H9 (cell line): ENCODE measurements around the gene OR2M5. TPM values are rescaled to one million over a fixed set of nuclear protein-coding genes. Genes with fewer than 3 reads are reported as not detected.

ENCODE experiments used
- DNase-seq: peaks from one replicate; pipeline ENCODE4 v3.0.0-alpha.2; 2017
- H2AFZ ChIP-seq: one replicate; pipeline ENCODE4 v1.6.1; 2013; ENCODE audit warnings: mild to moderate bottlenecking, low read length, control low read depth, moderate library complexity
- H2AK5ac ChIP-seq: 2 replicates; pipeline ENCODE4 v1.6.1; 2013; ENCODE audit warnings: low read length, control low read depth, mixed read lengths; ENCODE audit not compliant: insufficient read length
- H2BK120ac ChIP-seq: one replicate; pipeline ENCODE4 v1.6.1; 2013; ENCODE audit warnings: low read depth, mild to moderate bottlenecking, low read length, control low read depth, inconsistent platforms; ENCODE audit not compliant: poor library complexity, severe bottlenecking
- H2BK12ac ChIP-seq: 2 replicates; pipeline ENCODE4 v1.6.1; 2013; ENCODE audit warnings: low read length, control low read depth, mixed read lengths, low read depth; ENCODE audit not compliant: insufficient read length
- H2BK15ac ChIP-seq: 2 replicates; pipeline ENCODE4 v1.6.1; 2013; ENCODE audit warnings: low read depth, low read length, control low read depth
- H2BK20ac ChIP-seq: one replicate; pipeline ENCODE4 v1.6.1; 2013; ENCODE audit warnings: low read depth, mild to moderate bottlenecking, low read length, control low read depth, inconsistent platforms; ENCODE audit not compliant: poor library complexity, severe bottlenecking
- H2BK5ac ChIP-seq: 2 replicates; pipeline ENCODE4 v1.6.1; 2013; ENCODE audit warnings: low read length, control low read depth, mixed read lengths; ENCODE audit not compliant: insufficient read length
- H3K14ac ChIP-seq: 2 replicates; pipeline ENCODE4 v1.6.1; 2013; ENCODE audit warnings: low read length, control low read depth; ENCODE audit not compliant: insufficient read depth
- H3K18ac ChIP-seq: 2 replicates; pipeline ENCODE4 v1.6.1; 2013; ENCODE audit warnings: low read depth, mild to moderate bottlenecking, mixed read lengths, low read length, control low read depth; ENCODE audit not compliant: insufficient read length
- H3K23ac ChIP-seq: 2 replicates; pipeline ENCODE4 v1.6.1; 2013; ENCODE audit warnings: low read length, control low read depth, mixed read lengths, low read depth; ENCODE audit not compliant: insufficient read length
- H3K23me2 ChIP-seq: 2 replicates; pipeline ENCODE4 v1.6.1; 2013; ENCODE audit warnings: low read depth, mild to moderate bottlenecking, mixed read lengths, low read length, control low read depth; ENCODE audit not compliant: insufficient read length, poor library complexity, severe bottlenecking
- H3K27ac ChIP-seq: 2 replicates; pipeline ENCODE4 v1.5.1; 2013; ENCODE audit warnings: low read length, control low read depth, mixed read lengths, low read depth; ENCODE audit not compliant: insufficient read length
- H3K27me3 ChIP-seq: 2 replicates; pipeline ENCODE4 v1.6.1; 2013; ENCODE audit warnings: low read length, control low read depth, inconsistent platforms; ENCODE audit not compliant: insufficient read depth
- H3K4ac ChIP-seq: 2 replicates; pipeline ENCODE4 v1.6.1; 2013; ENCODE audit warnings: low read depth, mild to moderate bottlenecking, control low read depth, inconsistent platforms, low read length, moderate library complexity
- H3K4me1 ChIP-seq: 2 replicates; pipeline ENCODE4 v1.6.1; 2013; ENCODE audit warnings: low read length, control low read depth, inconsistent platforms; ENCODE audit not compliant: insufficient read depth
- H3K4me2 ChIP-seq: 2 replicates; pipeline ENCODE4 v1.6.1; 2013; ENCODE audit warnings: low read length, control low read depth, mixed read lengths; ENCODE audit not compliant: insufficient read length, insufficient read depth
- H3K56ac ChIP-seq: 2 replicates; pipeline ENCODE4 v1.6.1; 2013; ENCODE audit warnings: low read depth, mild to moderate bottlenecking, mixed read lengths, low read length, control low read depth; ENCODE audit not compliant: insufficient read length
- H3K79me1 ChIP-seq: 2 replicates; pipeline ENCODE4 v1.6.1; 2013; ENCODE audit warnings: low read depth, mild to moderate bottlenecking, moderate library complexity, low read length, control low read depth, inconsistent platforms; ENCODE audit not compliant: insufficient read depth, poor library complexity, severe bottlenecking
- H3K79me2 ChIP-seq: 2 replicates; pipeline ENCODE4 v1.6.1; 2013; ENCODE audit warnings: low read length, control low read depth, inconsistent platforms; ENCODE audit not compliant: insufficient read depth
- H3K9ac ChIP-seq: 2 replicates; pipeline ENCODE4 v1.6.1; 2013; ENCODE audit warnings: low read length, control low read depth, mixed read lengths; ENCODE audit not compliant: insufficient read length; ENCODE audit errors: extremely low read depth
- H3K9me3 ChIP-seq: one replicate; pipeline ENCODE4 v1.6.1; 2013; ENCODE audit warnings: low read depth, low read length, inconsistent platforms; ENCODE audit not compliant: control insufficient read depth
- H3T11ph ChIP-seq: one replicate; pipeline ENCODE4 v1.6.1; 2013; ENCODE audit warnings: mild to moderate bottlenecking, low read length, control low read depth, inconsistent platforms
- H4K20me1 ChIP-seq: one replicate; pipeline ENCODE4 v1.6.1; 2013; ENCODE audit not compliant: control insufficient read depth, insufficient read length, insufficient read depth
- H4K5ac ChIP-seq: 2 replicates; pipeline ENCODE4 v1.6.1; 2013; ENCODE audit warnings: low read depth, mild to moderate bottlenecking, mixed read lengths, low read length, control low read depth; ENCODE audit not compliant: insufficient read length
- H4K8ac ChIP-seq: replicated peaks from 2 replicates; pipeline ENCODE4 v1.6.1; 2013; ENCODE audit warnings: low read length, control low read depth, mixed read lengths, low read depth; ENCODE audit not compliant: insufficient read length
- H4K91ac ChIP-seq: 2 replicates; pipeline ENCODE4 v1.6.1; 2013; ENCODE audit warnings: low read depth, mild to moderate bottlenecking, moderate library complexity, mixed read lengths, low read length, control low read depth; ENCODE audit not compliant: insufficient read length
- H3K27ac Mint-ChIP-seq, 3 experiments: 2 replicates in 2 of 3; 3 replicates in 1 of 3; pipeline ENCODE4 v1.8.0; 2020 to 2021; ENCODE audit warnings: mixed read lengths in 3 of 3, mild to moderate bottlenecking in 1 of 3, moderate library complexity in 1 of 3
- H3K27me3 Mint-ChIP-seq: 2 replicates; pipeline ENCODE4 v1.8.0; 2021; ENCODE audit warnings: low read depth, mild to moderate bottlenecking, moderate library complexity, mixed read lengths
- H3K36me3 Mint-ChIP-seq, 3 experiments: 2 replicates in 2 of 3; 3 replicates in 1 of 3; pipeline ENCODE4 v1.8.0; 2020 to 2021; ENCODE audit warnings: low read depth in 3 of 3, mixed read lengths in 3 of 3; ENCODE audit not compliant: insufficient read depth in 1 of 3
- H3K4me1 Mint-ChIP-seq, 2 experiments: 2 replicates each; pipeline ENCODE4 v1.8.0; 2020; ENCODE audit warnings: mixed read lengths in 2 of 2
- H3K4me3 Mint-ChIP-seq, 2 experiments: 2 replicates in 1 of 2; 3 replicates in 1 of 2; pipeline ENCODE4 v1.8.0; 2020 to 2021; ENCODE audit warnings: mild to moderate bottlenecking in 2 of 2, mixed read lengths in 2 of 2, moderate library complexity in 1 of 2
- H3K9me3 Mint-ChIP-seq, 2 experiments: 2 replicates in 1 of 2; 3 replicates in 1 of 2; pipeline ENCODE4 v1.8.0; 2020; ENCODE audit warnings: mild to moderate bottlenecking in 2 of 2, mixed read lengths in 2 of 2, moderate library complexity in 1 of 2
- CTCF ChIP-seq: fragments of 200-600 bp; sonication (generic); conservative IDR thresholded peaks from 3 replicates; pipeline ENCODE4 v1.8.0; 2021; ENCODE audit warnings: antibody characterized with exemption, mild to moderate bottlenecking
- total RNA-seq: library from RNA; stranded (reverse); gene quantifications from 2 replicates; pipeline ENCODE4 v1.2.1, GENCODE V29; 2021

The OR2M5 gene
- total RNA-seq, 1 experiment from 2014 or later, result not detected

GRCh38 chr1:248102847-248103246 is 42.1 kb upstream of the OR2M5 start:
- H3K23me2 ChIP-seq, result no peaks in the 10 kb centered on the region
- no peak overlapping the region for H4K5ac ChIP-seq
- H3K18ac ChIP-seq, result no peak overlapping the region

More at GRCh38 chr1:248102847-248103246, 42.1 kb upstream of the OR2M5 start:
- TF ChIP-seq CTCF, result no peak
- H3K56ac ChIP-seq, result no peak overlapping the region
- H4K91ac ChIP-seq, result no peak overlapping the region
- H2BK12ac ChIP-seq, result no peak overlapping the region
- Mint-ChIP-seq H3K9me3 (peaks cover 87 to 91% of the 10 kb centered on the region in 2 experiments), H3K4me1 (no peaks in the 10 kb centered on the region), H3K27me3 (no peaks in the 10 kb centered on the region), H3K4me3 (no peak overlapping the region), H3K36me3 (peaks cover 11 to 23% (median 11%) of the 10 kb centered on the region in 3 experiments; a peak in 4 of 7 replicates), H3K27ac (no peak overlapping the region)
- H4K8ac ChIP-seq, result no peak overlapping the region
- H4K20me1 ChIP-seq, result no peaks in the 10 kb centered on the region
- no peaks in the 10 kb centered on the region for H3K4me1 ChIP-seq
- no peak overlapping the region for H3T11ph ChIP-seq
- no peak overlapping the region for H2BK15ac ChIP-seq
- H3K79me1 ChIP-seq, result no peaks in the 10 kb centered on the region
- DNase-seq, result no peak
- no peak overlapping the region for H3K27ac ChIP-seq
- no peaks in the 10 kb centered on the region for H3K27me3 ChIP-seq
- no peak overlapping the region for H2BK5ac ChIP-seq
- H2AK5ac ChIP-seq, result no peak overlapping the region
- H3K4ac ChIP-seq, result no peak overlapping the region
- no peak overlapping the region for H2BK20ac ChIP-seq
- no peaks in the 10 kb centered on the region for H3K79me2 ChIP-seq
- H3K23ac ChIP-seq, result no peak overlapping the region
- H2AFZ ChIP-seq, result no peak overlapping the region
- no peak overlapping the region for H3K4me2 ChIP-seq
- peaks cover 69% of the 10 kb centered on the region for H3K9me3 ChIP-seq
- H3K9ac ChIP-seq, result no peak overlapping the region
- H3K14ac ChIP-seq, result no peak overlapping the region
- no peak overlapping the region for H2BK120ac ChIP-seq
